OCI-LY1 (cell line): ENCODE results near the gene BIN1.

Experiments
- H2AFZ ChIP-seq: fragments of 200-600 bp; sonication (generic), shearing (Covaris generic); 2 replicates; pipeline ENCODE4 v1.6.0; 2014; ENCODE audit warnings: antibody characterized with exemption, mild to moderate bottlenecking, low read length
- H3F3A ChIP-seq: fragments of 200-600 bp; sonication (generic), shearing (Covaris generic); 2 replicates; pipeline ENCODE4 v1.6.0; 2014; ENCODE audit warnings: mild to moderate bottlenecking, antibody characterized with exemption, low read length, moderate library complexity; ENCODE audit not compliant: insufficient read depth
- H3K27ac ChIP-seq: fragments of 200-600 bp; sonication (generic); 2 replicates; pipeline ENCODE4 v1.5.1; 2014; ENCODE audit warnings: low read length, mixed run types, mild to moderate bottlenecking, low read depth; ENCODE audit not compliant: poor library complexity, severe bottlenecking
- H3K27me3 ChIP-seq: fragments of 200-600 bp; sonication (generic); 2 replicates; pipeline ENCODE4 v1.6.0; 2014; ENCODE audit warnings: antibody characterized with exemption, mild to moderate bottlenecking, low read length, moderate library complexity; ENCODE audit not compliant: insufficient read depth
- H3K36me3 ChIP-seq: fragments of 200-600 bp; sonication (generic); 2 replicates; pipeline ENCODE4 v1.6.1; 2014; ENCODE audit warnings: mild to moderate bottlenecking, antibody characterized with exemption, low read length, moderate library complexity, mixed read lengths; ENCODE audit not compliant: insufficient read depth
- H3K4me1 ChIP-seq: fragments of 200-600 bp; sonication (generic); 2 replicates; pipeline ENCODE4 v1.5.1; 2014; ENCODE audit warnings: mild to moderate bottlenecking, low read length, moderate library complexity; ENCODE audit not compliant: insufficient read depth, severe bottlenecking
- H3K4me2 ChIP-seq: fragments of 200-600 bp; sonication (generic), shearing (Covaris generic); 2 replicates; pipeline ENCODE4 v1.6.1; 2014; ENCODE audit warnings: low read length
- H3K4me3 ChIP-seq: fragments of 200-600 bp; sonication (generic); 2 replicates; pipeline ENCODE4 v1.5.1; 2014; ENCODE audit warnings: low read length, low read depth, mild to moderate bottlenecking, mixed read lengths; ENCODE audit not compliant: poor library complexity, severe bottlenecking
- H3K79me2 ChIP-seq: fragments of 200-600 bp; shearing (Covaris generic); 2 replicates; pipeline ENCODE4 v1.6.1; 2016; ENCODE audit warnings: mixed run types, low read length, mixed read lengths; ENCODE audit not compliant: insufficient read depth
- H3K9ac ChIP-seq: fragments of 200-600 bp; sonication (generic), shearing (Covaris generic); 2 replicates; pipeline ENCODE4 v1.6.1; 2014; ENCODE audit warnings: mild to moderate bottlenecking, low read length, mixed read lengths
- H3K9me2 ChIP-seq: fragments of 200-600 bp; sonication (generic), shearing (Covaris generic); 2 replicates; pipeline ENCODE4 v1.6.1; 2014; ENCODE audit warnings: low read depth, mild to moderate bottlenecking, low read length, mixed read lengths
- H3K9me3 ChIP-seq: fragments of 200-600 bp; shearing (Covaris generic); 2 replicates; pipeline ENCODE4 v1.6.1; 2014; ENCODE audit warnings: low read length, mixed read lengths
- H4K20me1 ChIP-seq: fragments of 200-600 bp; sonication (generic), shearing (Covaris generic); 2 replicates; pipeline ENCODE4 v1.6.0; 2016; ENCODE audit warnings: mild to moderate bottlenecking, low read length; ENCODE audit not compliant: insufficient read depth
- CTCF ChIP-seq: fragments of 200-600 bp; sonication (generic), shearing (Covaris generic); IDR thresholded peaks from 2 replicates; pipeline ENCODE4 v1.5.1; 2017; ENCODE audit warnings: mild to moderate bottlenecking, antibody characterized with exemption, low read length, moderate library complexity, mixed read lengths
- EZH2 ChIP-seq: fragments of 200-600 bp; sonication (generic), shearing (Covaris generic); IDR thresholded peaks from 2 replicates; pipeline ENCODE4 v1.8.0; 2017; ENCODE audit warnings: borderline replicate concordance, mixed run types, mild to moderate bottlenecking, antibody characterized with exemption, low read length, moderate library complexity, mixed read lengths

The BIN1 gene

DNA sequence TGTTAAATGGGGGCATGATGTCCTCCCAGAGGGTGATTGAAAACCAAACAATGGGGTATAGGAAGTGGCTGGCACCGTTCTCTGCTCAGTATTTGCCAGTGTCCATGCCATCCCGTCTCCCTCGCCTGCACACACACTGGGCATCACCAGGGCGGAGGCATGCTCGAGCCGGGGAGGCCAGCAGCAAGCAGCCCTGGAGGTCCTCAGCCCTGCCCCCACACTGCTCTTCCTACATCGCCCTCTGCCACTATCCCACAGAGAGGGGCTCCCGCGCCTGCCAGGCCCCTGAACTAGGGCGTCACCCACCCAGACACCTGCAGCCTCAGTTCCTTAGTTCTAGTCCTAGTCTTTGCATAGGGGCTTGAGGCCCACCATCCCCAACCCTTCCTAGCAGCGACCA lies 50.9 kb downstream of the BIN1 start:
- H3K79me2 ChIP-seq = no peaks in the 10 kb centered on the region
- H3K27ac ChIP-seq = no peak overlapping the region
- no peak for TF ChIP-seq CTCF
- TF ChIP-seq EZH2 = no peak
- no peak overlapping the region for H3K9ac ChIP-seq
- no peaks in the 10 kb centered on the region for H4K20me1 ChIP-seq
- H3K4me1 ChIP-seq = no peaks in the 10 kb centered on the region
- H3K4me2 ChIP-seq = no peak overlapping the region
- H3F3A ChIP-seq = no peaks in the 10 kb centered on the region
- H2AFZ ChIP-seq = no peak overlapping the region
- no peaks in the 10 kb centered on the region for H3K9me2 ChIP-seq
- H3K27me3 ChIP-seq = no peaks in the 10 kb centered on the region
- no peak overlapping the region for H3K4me3 ChIP-seq
- H3K36me3 ChIP-seq = no peaks in the 10 kb centered on the region
- no peaks in the 10 kb centered on the region for H3K9me3 ChIP-seq

- Histone ChIP-seq H3K9me2 (no peaks in the 10 kb centered on the region), H2AFZ (no peak overlapping the region), H3K4me2 (no peak overlapping the region), H3K27ac (no peak overlapping the region), H3K4me1 (no peaks in the 10 kb centered on the region), H3F3A (no peaks in the 10 kb centered on the region), H3K4me3 (no peak overlapping the region), H3K9ac (no peak overlapping the region), H3K9me3 (no peaks in the 10 kb centered on the region), H3K36me3 (no peaks in the 10 kb centered on the region), H3K79me2 (no peaks in the 10 kb centered on the region), H4K20me1 (no peaks in the 10 kb centered on the region), H3K27me3 (no peaks in the 10 kb centered on the region)
- no peak for TF ChIP-seq EZH2
- no peak for TF ChIP-seq CTCF
Observed at GRCh38 chr2:127055786-127056076, 51.2 kb downstream of the BIN1 start.

- no peaks in the 10 kb centered on the region for H3K9me2 ChIP-seq
- no peaks in the 10 kb centered on the region for H3K9me3 ChIP-seq
- no peak overlapping the region for H3K4me3 ChIP-seq
- no peaks in the 10 kb centered on the region for H4K20me1 ChIP-seq
- H3K27ac ChIP-seq = no peak overlapping the region
- H2AFZ ChIP-seq = no peak overlapping the region
- H3F3A ChIP-seq = no peaks in the 10 kb centered on the region
- no peaks in the 10 kb centered on the region for H3K4me1 ChIP-seq
- H3K9ac ChIP-seq = no peak overlapping the region
- H3K36me3 ChIP-seq = no peaks in the 10 kb centered on the region
- H3K4me2 ChIP-seq = no peak overlapping the region
- no peak for TF ChIP-seq EZH2
- no peak for TF ChIP-seq CTCF
- H3K27me3 ChIP-seq = no peaks in the 10 kb centered on the region
- H3K79me2 ChIP-seq = no peaks in the 10 kb centered on the region
Observed at GRCh38 chr2:127054996-127055785, 51.8 kb downstream of the BIN1 start.
